Pulmonary artery endothelial cell (primary cell): ENCODE data around the gene GAN. TPM values are rescaled to one million over a fixed set of nuclear protein-coding genes. Genes with fewer than 3 reads are reported as not detected.
A peak's percentile ranks its signal among the peaks of the same experiment; 100 is the strongest.

Experiments used
- DNase-seq: peaks from one replicate; pipeline ENCODE4 v3.0.0-alpha.2; 2011; ENCODE audit warnings: low read depth, low spot score
- total RNA-seq: library from RNA; depleted of rRNA; stranded (reverse); fragments of >200 nt; gene quantifications from 2 replicates; pipeline ENCODE4 v1.2.3, GENCODE V29; 2014

GAN gene, protein sequence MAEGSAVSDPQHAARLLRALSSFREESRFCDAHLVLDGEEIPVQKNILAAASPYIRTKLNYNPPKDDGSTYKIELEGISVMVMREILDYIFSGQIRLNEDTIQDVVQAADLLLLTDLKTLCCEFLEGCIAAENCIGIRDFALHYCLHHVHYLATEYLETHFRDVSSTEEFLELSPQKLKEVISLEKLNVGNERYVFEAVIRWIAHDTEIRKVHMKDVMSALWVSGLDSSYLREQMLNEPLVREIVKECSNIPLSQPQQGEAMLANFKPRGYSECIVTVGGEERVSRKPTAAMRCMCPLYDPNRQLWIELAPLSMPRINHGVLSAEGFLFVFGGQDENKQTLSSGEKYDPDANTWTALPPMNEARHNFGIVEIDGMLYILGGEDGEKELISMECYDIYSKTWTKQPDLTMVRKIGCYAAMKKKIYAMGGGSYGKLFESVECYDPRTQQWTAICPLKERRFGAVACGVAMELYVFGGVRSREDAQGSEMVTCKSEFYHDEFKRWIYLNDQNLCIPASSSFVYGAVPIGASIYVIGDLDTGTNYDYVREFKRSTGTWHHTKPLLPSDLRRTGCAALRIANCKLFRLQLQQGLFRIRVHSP
- 11.6 and 15.9 TPM in 2 replicates for total RNA-seq

DNA sequence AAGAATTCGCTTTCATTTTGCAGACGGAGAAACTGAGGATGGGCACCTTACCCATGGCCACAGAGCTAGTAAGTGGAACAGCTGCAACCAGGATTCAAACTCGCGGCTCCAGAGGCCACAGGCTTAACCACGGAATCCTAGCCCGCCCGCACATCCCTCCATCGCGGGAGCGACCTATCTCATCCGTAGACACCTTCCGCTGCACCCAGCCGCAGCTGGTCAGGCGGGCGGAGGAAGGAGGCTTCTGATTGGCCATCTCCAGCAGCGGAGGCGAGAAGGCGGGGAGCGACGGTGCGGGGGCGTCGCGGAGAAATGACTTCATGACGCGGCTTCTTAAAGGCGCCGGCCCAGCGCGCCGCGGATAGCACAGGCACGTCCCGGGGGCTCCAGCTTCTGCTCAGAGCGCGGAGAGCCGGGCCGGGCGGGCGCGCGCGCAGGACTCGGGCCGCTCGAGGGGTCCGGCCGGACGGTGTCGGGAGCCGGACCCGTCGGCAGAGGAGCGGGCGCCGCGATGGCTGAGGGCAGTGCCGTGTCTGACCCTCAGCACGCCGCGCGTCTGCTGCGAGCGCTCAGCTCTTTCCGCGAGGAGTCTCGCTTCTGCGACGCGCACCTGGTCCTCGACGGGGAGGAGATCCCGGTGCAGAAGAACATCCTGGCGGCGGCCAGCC is at the start of gene GAN:
Gene GAN (plus strand): TSS at position 360 of the 668 bp plus-strand sequence. CDS start 152 bp downstream, at position 512.
- peak; percentile 89 for DNase-seq

DNA sequence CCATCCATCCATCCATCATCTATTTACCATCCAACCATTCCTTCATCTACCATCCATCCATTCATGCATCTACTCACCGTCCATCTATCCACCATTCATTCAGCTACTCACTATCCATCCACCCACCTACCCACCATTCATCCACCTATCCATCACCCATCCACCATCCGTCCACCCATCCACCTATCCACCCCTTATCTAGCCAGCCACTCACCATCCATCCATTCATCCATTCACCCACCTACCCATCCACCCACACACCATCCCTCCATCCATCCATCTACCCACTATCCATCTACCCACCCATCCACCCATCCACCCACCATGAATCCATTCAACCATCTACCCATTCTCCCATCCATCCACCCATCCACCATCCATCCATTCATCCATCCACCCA is 49.7 kb upstream of the GAN start:
- no peak for DNase-seq

DNA sequence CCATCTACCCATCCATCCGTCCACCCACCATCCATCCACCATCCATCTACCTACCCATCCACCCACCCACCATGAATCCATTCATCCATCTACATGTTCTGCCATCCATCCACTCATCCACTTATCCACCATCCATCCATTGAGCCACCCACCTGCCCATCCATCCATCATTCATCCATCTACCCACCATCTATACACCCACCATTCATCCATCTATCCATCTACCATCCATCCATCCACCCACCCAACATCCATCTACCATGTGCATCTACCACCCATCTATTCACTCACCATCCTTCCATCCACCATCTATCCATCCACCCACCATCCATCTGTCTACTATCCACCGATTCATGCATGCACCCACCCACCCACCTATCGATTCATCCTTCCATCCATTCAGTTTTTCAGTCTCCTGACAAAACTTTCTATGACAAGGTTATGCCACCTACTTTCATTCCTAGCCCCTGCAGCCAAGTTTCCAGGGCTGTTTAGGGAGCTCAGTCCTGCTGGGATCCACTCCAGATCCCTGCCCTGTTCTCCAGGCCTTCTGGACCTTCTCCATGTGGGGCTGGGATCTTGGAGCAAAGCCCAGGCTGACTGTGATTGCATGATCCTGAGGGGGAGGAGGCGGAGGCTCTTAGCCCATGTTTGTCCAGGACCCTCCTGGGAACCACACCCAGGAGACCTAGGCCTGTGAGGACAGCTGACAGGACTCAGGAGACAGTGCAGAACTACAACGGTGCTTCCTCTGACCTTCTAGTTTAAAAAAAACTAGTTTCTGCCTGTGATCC is 48.9 kb upstream of the GAN start:
- DNase-seq, result no peak

DNA sequence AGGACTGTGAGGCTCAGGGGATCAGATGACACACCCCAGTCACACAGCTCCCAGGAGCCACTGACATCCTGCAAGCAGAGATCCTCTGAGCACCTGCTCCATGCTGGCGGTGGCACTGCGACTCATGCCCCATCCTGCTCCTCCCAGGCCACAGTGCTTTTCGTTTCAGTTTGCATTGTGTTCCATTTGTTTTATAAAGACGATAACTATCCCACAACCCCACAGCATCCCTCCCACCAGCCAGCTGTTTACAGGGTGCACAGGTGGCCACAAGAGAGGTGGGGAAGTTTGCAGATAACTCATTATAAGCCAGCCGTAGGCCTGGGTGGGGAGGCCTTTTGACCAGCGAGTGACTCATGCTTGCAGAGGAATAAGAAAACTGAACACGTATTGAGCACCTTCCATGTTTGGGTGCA is 48.1 kb upstream of the GAN start:
- DNase-seq, result no peak

DNA sequence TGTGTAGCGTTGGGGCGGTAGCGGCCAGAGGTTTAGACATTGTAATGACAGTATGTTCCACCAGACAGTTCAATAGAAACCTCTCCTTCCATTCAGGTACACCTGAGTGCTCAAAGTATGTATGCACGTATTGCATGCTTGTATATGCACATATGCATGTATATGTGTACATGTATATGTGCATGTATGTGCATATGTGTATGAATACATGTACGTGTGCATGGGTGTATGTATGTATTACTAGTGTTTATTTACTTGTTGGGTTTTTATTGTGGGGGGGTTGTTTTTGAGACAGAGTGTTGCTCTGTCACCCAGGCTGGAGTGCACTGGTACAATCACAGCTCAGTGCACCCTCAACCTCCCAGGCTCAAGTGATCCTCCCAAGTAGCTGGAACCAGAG is 46.3 kb upstream of the GAN start:
- no peak for DNase-seq

DNA sequence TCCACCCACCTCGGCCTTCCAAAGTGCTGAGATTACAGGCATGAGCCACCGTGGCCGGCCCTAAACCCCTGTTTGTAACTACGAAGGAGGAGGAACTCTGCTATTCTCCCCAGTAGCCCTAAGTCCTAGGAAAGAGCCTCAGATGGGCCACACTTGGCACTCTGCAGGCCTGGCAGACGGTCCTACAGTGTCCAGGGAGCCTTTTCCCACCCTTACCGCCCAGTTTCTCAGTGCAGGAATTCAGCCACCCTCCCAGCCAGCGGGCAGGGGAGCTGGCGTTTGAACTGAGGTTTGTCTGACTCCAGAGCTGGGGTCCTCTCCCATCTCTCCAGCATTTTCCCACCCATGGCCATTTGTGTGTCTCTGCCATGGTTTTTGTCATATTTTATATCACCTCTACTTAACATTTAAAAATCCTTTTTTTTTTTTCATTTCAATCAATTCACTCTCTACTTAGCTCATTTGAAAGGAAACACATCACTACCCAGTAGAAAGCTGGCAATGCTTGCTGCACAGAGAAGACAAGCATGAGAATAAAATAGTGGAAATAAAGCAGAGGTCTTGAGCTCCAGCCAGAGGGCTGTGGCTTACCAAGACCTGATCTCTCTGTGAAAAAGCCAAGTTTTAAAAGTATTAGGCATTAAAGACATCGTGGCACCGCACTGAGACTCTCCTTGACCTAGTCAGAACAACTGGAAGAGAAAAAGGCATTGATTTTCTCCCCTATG is 41.4 kb upstream of the GAN start:
- DNase-seq, result no peak

DNA sequence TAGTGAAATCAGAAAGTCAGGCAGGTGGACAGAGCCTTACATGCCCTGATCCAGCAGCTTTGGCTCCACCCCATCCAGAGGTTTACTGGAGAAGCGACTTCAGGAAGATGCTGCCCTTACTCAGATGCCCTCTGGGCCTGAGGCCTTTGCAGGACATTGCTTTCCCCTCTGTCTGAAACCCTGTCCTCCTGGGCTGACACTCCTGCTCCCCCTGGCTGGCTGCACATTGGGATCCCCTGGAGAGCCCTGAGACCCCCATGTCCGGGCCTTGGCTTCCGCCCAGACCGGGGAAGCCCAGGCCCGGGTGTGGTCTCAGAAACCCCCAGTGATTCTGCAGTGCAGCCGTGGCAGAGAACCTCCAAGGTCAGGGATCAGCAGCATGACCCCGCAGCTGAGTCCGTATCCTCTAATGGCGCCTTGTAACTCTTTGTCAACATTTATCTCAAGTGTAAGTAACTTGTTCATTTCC is 39.7 kb upstream of the GAN start:
- DNase-seq, result no peak

DNA sequence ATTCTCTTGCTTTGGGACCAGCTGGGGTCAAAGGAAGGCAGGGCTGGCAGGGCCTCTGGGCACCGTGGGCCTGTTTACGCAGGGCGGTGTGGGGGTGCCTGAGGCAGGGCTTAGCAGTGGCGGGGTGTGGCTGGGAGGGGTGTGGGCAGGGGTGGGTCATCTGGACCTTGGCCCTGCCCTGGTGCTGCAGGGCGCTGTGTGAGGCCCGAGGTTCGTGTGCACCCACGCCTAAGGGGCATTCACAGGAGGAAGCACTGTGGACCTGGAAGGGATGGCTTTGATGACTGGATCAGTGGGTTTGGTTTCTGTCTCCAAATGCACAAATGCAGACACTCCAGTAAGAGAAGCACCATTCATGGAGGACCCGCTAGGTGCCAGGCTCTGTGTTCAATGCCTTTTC is 39.0 kb upstream of the GAN start:
- DNase-seq, result no peak

DNA sequence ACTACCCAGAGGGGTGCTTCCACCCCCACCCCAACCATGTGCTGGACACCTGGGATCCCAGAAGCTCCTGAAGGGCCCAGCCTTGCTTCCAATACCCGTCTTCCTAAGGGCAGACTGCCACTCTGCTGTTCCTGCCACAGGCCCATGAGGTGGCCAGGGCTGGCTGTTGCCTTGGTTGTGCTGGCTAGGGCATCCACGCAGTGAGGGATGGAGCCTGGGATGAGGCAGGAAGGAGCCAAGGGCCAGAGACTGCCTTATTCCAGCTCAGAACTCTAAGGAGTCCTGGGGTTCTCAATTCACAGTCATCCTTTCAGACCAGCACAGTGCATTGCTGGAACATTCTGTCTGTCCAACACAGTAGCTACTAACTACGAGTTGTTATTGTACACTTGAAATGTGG is 38.4 kb upstream of the GAN start:
- no peak for DNase-seq

DNA sequence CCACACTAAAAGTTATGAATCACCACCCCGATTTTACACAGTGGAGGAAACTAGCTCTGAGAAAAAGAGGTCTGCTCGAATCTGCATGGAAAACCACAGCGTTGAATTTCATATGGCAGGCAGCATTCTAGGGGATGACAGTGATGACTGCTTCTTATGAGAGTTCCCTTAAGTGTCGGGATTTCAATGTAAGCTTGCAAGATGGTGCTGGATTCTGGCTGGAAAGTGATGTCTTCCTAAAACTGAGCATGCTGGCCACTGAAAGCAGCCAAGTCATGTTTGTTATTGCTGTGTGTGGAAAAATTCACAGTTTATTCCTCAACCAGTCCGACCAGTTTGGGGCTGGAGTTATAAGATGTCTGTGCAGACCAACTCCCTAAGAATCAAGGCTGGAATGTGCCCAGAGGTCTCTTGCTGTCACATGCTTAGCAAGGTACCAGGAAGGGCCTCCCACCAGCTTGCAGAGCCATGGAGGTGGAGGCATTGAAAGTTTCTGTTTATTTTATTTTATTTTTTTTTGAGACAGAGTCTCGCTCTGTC is 37.2 kb upstream of the GAN start:
- no peak for DNase-seq

DNA sequence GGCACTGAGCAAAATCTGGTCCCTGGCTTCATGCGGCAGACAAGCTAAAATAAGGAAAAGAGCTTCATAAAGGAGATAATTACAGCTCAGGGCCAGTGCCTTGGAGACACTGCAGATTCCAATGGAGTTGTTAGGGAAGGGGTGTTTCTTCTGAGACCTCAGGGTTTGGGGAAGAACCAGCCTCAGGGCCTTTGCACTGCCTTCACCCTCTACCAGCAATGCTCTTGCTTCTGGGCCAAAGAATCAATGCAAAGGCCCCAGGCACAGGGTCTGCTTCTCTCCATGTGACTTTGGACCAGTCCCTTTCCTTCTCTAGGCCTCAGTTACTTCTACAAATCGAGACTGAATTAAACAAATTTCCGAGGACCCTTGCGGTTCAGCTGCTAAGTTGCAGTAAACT is 36.2 kb upstream of the GAN start:
- no peak for DNase-seq

DNA sequence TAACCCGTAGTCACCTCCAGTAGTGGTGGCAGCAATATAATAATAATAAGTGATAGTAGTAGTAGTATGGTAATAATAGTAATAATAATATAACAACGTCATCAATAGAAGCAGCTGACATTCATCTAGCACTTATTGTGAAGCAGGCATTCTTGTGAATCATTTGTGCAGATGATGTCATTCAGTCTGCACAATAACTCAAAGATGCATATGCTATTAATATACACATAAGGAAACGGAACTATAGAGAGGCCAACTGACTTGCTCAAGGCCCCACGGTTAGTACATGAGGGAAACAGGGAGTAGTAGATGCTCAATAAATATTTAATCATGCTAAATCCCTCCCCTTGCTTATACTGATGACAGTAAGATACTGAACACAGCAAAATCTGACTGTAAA is 35.4 kb upstream of the GAN start:
- peak; percentile 65 for DNase-seq

DNA sequence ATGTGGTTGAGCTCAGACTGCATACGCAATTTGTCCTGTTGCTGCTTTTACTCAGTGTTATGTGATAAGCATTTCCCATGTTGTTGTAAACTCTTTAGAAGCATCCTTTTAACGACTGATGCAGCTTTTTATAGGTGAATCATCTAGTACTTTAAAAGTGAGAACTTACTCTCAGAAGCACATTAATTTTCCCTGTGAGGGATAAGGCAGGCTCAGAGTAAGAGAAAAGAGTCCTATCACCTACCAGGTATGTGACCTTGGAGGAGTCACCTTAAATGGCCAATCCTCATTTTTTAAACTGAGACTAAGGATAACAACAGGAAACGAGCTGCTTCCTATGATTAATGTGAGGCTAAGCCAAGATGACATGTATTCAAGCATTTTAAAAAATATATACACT is 34.4 kb upstream of the GAN start:
- DNase-seq, result peak; percentile 53

DNA sequence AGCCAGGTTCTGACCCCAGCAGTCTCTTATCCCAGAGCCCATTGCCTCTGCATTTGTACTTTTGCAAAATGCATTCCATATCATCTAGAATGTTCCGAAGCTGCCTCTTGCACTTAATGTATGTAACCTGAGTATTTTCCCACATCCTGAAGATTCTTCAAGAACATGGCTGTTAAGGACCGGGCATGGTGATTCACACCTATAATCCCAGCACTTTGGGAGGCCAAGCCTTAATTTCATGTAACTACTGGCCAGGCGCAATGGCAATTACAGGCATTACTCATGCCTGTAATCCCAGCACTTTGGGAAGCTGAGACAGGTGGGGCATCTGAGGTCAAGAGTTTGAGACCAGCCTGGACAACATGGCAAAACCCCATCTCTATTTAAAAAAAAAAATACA is 31.7 kb upstream of the GAN start:
- DNase-seq, result no peak

DNA sequence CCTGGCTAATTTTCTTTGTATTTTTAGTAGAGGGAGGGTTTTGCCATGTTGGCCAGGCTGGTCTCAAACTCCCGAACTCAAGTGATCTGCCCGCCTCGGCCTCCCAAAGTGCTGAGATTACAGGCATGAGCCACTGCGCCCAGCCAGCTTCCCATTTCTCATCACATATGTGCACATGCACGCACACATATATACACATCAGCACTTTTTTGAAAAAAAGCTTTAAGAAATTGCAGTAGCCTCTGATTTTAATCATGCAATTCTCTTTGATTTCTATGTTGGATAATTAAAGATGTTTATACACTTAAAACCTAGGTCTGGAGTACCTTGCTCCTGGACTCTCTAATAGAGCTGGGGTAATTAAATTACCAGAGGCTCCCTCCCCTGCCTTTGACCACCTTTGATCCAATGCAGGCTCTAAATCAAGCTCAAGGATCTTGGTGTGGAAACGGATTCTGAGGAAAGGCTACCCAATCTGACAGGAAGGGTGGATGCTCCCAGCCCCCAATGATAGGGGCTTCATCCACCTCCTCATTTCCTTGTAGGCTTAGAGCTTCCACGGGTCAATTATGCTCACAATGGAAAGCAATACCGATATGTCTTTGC is 29.7 kb upstream of the GAN start:
- DNase-seq, result no peak

DNA sequence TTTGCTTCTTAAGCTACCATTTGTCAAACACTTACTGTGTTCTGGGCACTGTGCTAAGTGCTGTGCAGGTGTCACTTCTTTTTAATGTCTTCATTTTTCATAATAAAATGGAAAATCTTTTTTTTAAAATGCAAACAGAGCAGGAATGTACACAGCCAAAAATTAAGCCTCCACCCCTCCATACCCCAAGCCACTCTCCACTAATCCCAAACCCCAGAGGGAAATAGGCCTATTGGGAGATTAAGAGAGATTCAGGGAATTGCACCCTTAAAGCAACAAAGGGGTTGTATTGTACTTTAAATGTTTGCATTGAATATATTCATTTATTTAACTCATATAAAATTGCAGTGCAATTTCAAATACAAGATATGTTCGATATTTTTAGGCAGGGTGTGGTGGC is 28.6 kb upstream of the GAN start:
- DNase-seq, result no peak

DNA sequence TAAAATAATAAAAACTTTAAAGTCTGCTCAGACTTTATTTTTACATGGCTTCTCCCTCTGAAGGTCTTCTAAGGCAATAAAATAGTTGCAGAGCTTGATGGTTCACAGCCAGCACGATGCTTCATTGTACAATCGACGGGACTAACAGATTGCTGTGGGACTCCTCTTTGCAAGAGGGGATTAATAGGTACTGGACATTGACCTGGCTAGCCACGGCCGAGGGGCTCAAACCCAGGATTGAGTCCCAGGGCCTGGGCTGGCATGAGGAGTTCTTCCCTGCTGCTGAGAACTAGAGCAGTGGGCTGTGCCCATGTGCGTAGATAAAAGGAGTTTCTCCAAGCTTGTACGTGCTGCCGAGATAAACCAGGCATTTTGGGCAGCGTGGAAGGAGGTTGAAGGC is 23.6 kb upstream of the GAN start:
- DNase-seq, result no peak

DNA sequence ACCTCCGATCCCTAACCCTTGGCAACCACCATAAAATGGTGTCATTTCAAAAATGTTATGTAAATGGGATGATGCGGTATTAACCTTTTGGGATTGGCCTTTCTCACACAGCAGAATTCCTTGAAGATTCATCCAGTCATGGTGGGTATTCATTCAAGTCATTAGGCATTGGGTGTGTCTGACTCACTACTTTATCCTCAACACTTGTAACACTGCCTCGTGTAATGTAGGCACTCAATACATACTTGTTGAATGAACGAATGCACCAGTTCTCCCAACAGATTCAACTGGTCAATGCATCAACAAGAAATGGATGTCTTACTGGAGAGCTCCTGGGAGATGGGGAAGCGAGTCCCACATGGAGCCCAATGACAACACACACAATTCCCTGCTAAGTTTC is 21.8 kb upstream of the GAN start:
- no peak for DNase-seq

DNA sequence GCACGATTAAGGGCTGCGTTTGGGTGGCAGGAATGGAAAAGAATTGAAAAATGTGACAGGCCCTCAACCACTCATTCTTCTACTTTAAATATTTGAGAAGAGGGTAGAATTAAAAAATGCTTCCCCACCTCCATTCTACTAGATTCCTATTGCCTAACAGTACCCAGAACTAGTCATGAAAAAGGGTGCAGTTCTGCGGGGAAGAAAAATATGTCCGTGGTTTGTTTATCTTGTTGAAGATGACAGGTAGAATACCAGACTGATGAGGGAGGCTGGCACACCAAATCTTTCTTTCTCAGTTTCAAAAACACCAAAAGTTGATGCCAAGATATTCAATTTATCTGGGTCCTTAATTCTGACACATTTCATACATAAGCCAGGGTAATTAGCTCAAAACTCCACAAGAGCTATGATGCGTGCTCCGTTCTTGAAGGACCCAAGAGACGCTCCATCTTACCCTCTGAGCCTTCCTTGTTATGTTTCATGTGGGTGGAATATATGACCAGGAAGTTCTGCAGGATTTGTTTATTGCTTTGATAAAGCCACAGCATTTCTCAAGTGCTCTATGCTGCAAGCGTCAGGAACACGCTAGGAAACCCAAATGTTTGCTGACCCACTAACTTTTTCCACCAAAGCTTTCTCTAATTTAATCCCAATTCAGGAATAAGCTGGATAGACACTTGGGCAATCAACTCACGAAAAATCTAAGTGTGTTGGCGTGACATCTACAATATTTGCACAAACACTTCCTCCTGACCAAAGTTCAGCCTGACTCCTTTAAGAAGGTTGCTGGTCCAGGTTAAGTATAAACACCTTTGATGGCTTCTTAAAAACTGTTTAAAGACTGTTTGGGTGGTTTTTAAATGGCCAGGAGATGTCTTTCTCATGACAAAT is 20.6 kb upstream of the GAN start:
- DNase-seq, result no peak
